HepG2 (cell line): ENCODE data around the gene PRR5L.

Experiments
- JUNB ChIP-seq: sonication (generic); formaldehyde crosslinking; IDR thresholded peaks from 2 replicates; pipeline ENCODE4 v1.8.0; 2022; ENCODE audit warnings: missing genetic modification reagents, mild to moderate bottlenecking, borderline replicate concordance
- POLR2AphosphoS5 ChIP-seq: IDR thresholded peaks from 2 replicates; pipeline ENCODE4 v1.6.1; 2012; ENCODE audit warnings: low read depth, low read length
- TAF1 ChIP-seq: sonication (generic); formaldehyde crosslinking; IDR thresholded peaks from 2 replicates; pipeline ENCODE4 v1.4.0; 2020; ENCODE audit warnings: missing genetic modification reagents
- TBP ChIP-seq: sonication (generic); formaldehyde crosslinking; IDR thresholded peaks from 2 replicates; pipeline ENCODE4 v1.5.0; 2020; ENCODE audit warnings: missing genetic modification reagents
- TEAD2 ChIP-seq: sonication (generic); formaldehyde crosslinking; IDR thresholded peaks from 2 replicates; pipeline ENCODE4 v1.9.0; 2021; ENCODE audit warnings: missing genetic modification reagents
- TF ChIP-seq, protein P1 (sequence below): sonication (generic); formaldehyde crosslinking; IDR thresholded peaks from 2 replicates; pipeline ENCODE4 v1.5.0; 2020; ENCODE audit warnings: mild to moderate bottlenecking, missing genetic modification reagents, moderate library complexity
- TF ChIP-seq, protein P2 (sequence below): sonication (generic); formaldehyde crosslinking; IDR thresholded peaks from 2 replicates; pipeline ENCODE4 v1.4.0; 2020; ENCODE audit warnings: missing genetic modification reagents
- TF ChIP-seq, protein P3 (sequence below): sonication (generic); formaldehyde crosslinking; IDR thresholded peaks from 2 replicates; pipeline ENCODE4 v1.5.0; 2020; ENCODE audit warnings: missing genetic modification reagents
- TF ChIP-seq, protein P4 (sequence below): IDR thresholded peaks from 2 replicates; pipeline ENCODE4 v1.6.1; 2016; ENCODE audit warnings: low read depth, control low read depth

- TF ChIP-seq, protein P1, sequence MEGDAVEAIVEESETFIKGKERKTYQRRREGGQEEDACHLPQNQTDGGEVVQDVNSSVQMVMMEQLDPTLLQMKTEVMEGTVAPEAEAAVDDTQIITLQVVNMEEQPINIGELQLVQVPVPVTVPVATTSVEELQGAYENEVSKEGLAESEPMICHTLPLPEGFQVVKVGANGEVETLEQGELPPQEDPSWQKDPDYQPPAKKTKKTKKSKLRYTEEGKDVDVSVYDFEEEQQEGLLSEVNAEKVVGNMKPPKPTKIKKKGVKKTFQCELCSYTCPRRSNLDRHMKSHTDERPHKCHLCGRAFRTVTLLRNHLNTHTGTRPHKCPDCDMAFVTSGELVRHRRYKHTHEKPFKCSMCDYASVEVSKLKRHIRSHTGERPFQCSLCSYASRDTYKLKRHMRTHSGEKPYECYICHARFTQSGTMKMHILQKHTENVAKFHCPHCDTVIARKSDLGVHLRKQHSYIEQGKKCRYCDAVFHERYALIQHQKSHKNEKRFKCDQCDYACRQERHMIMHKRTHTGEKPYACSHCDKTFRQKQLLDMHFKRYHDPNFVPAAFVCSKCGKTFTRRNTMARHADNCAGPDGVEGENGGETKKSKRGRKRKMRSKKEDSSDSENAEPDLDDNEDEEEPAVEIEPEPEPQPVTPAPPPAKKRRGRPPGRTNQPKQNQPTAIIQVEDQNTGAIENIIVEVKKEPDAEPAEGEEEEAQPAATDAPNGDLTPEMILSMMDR (CRISPR knock-in tag) = peak; percentile 88
- no peak for TF ChIP-seq TAF1
- TF ChIP-seq, protein P2, sequence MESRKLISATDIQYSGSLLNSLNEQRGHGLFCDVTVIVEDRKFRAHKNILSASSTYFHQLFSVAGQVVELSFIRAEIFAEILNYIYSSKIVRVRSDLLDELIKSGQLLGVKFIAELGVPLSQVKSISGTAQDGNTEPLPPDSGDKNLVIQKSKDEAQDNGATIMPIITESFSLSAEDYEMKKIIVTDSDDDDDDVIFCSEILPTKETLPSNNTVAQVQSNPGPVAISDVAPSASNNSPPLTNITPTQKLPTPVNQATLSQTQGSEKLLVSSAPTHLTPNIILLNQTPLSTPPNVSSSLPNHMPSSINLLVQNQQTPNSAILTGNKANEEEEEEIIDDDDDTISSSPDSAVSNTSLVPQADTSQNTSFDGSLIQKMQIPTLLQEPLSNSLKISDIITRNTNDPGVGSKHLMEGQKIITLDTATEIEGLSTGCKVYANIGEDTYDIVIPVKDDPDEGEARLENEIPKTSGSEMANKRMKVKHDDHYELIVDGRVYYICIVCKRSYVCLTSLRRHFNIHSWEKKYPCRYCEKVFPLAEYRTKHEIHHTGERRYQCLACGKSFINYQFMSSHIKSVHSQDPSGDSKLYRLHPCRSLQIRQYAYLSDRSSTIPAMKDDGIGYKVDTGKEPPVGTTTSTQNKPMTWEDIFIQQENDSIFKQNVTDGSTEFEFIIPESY (CRISPR knock-in tag) = no peak
- TF ChIP-seq TEAD2 = no peak
- no peak for TF ChIP-seq TBP
- TF ChIP-seq POLR2AphosphoS5 = no peak
- TF ChIP-seq JUNB (CRISPR knock-in tag) = no peak
- TF ChIP-seq, protein P3, sequence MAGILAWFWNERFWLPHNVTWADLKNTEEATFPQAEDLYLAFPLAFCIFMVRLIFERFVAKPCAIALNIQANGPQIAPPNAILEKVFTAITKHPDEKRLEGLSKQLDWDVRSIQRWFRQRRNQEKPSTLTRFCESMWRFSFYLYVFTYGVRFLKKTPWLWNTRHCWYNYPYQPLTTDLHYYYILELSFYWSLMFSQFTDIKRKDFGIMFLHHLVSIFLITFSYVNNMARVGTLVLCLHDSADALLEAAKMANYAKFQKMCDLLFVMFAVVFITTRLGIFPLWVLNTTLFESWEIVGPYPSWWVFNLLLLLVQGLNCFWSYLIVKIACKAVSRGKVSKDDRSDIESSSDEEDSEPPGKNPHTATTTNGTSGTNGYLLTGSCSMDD (CRISPR knock-in tag) = no peak
- TF ChIP-seq, protein P4, sequence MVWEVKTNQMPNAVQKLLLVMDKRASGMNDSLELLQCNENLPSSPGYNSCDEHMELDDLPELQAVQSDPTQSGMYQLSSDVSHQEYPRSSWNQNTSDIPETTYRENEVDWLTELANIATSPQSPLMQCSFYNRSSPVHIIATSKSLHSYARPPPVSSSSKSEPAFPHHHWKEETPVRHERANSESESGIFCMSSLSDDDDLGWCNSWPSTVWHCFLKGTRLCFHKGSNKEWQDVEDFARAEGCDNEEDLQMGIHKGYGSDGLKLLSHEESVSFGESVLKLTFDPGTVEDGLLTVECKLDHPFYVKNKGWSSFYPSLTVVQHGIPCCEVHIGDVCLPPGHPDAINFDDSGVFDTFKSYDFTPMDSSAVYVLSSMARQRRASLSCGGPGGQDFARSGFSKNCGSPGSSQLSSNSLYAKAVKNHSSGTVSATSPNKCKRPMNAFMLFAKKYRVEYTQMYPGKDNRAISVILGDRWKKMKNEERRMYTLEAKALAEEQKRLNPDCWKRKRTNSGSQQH (CRISPR knock-in tag) = no peak
These were observed 30.1 kb upstream of the PRR5L start for GRCh38 chr11:36265793-36266628.
